Nephron progenitor cell (in vitro differentiated cells): ENCODE data around the gene C3.

Experiments
- DNase-seq: peaks from one replicate; pipeline ENCODE4 v3.0.0; 2021
- H3K27ac Mint-ChIP-seq: 2 replicates; pipeline ENCODE4 v1.8.0; 2021; ENCODE audit warnings: mild to moderate bottlenecking, moderate library complexity, mixed read lengths
- H3K27me3 Mint-ChIP-seq: 2 replicates; pipeline ENCODE4 v1.8.0; 2021; ENCODE audit warnings: mild to moderate bottlenecking, low read depth, mixed read lengths; ENCODE audit not compliant: poor library complexity
- H3K36me3 Mint-ChIP-seq: 2 replicates; pipeline ENCODE4 v1.8.0; 2021; ENCODE audit warnings: low read depth, mixed read lengths
- H3K4me1 Mint-ChIP-seq: 2 replicates; pipeline ENCODE4 v1.8.0; 2021; ENCODE audit warnings: mixed read lengths
- H3K4me3 Mint-ChIP-seq: 2 replicates; pipeline ENCODE4 v1.8.0; 2021; ENCODE audit warnings: mild to moderate bottlenecking, moderate library complexity, mixed read lengths
- H3K9me3 Mint-ChIP-seq: 2 replicates; pipeline ENCODE4 v1.8.0; 2021; ENCODE audit warnings: mild to moderate bottlenecking, moderate library complexity, mixed read lengths
- TF ChIP-seq, protein P1 (sequence below): fragments of 200-600 bp; sonication (generic); IDR thresholded peaks from 2 replicates; pipeline ENCODE4 v1.5.0; 2021; ENCODE audit warnings: antibody characterized with exemption

The C3 gene

GRCh38 chr19:6745965-6746364 lies 25.5 kb upstream of the C3 start:
- Mint-ChIP-seq H3K4me1 (peaks cover 55% of the 10 kb centered on the region), H3K27ac (peak overlapping the region; percentile 88), H3K27me3 (no peaks in the 10 kb centered on the region), H3K4me3 (peak overlapping the region; percentile 12), H3K36me3 (peaks cover 68% of the 10 kb centered on the region), H3K9me3 (no peaks in the 10 kb centered on the region)
- TF ChIP-seq, protein P1, sequence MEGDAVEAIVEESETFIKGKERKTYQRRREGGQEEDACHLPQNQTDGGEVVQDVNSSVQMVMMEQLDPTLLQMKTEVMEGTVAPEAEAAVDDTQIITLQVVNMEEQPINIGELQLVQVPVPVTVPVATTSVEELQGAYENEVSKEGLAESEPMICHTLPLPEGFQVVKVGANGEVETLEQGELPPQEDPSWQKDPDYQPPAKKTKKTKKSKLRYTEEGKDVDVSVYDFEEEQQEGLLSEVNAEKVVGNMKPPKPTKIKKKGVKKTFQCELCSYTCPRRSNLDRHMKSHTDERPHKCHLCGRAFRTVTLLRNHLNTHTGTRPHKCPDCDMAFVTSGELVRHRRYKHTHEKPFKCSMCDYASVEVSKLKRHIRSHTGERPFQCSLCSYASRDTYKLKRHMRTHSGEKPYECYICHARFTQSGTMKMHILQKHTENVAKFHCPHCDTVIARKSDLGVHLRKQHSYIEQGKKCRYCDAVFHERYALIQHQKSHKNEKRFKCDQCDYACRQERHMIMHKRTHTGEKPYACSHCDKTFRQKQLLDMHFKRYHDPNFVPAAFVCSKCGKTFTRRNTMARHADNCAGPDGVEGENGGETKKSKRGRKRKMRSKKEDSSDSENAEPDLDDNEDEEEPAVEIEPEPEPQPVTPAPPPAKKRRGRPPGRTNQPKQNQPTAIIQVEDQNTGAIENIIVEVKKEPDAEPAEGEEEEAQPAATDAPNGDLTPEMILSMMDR, result no peak
- DNase-seq, result no peak

GRCh38 chr19:6744381-6745301 lies 24.2 kb upstream of the C3 start:
- Mint-ChIP-seq H3K27me3 (no peaks in the 10 kb centered on the region), H3K9me3 (no peaks in the 10 kb centered on the region), H3K4me1 (peaks cover 54% of the 10 kb centered on the region), H3K4me3 (peak overlapping the region; percentile 47), H3K36me3 (peaks cover 62% of the 10 kb centered on the region), H3K27ac (peak overlapping the region; percentile 99)
- TF ChIP-seq, protein P1, result no peak
- no peak for DNase-seq

GRCh38 chr19:6743714-6744380 lies 23.4 kb upstream of the C3 start:
- Mint-ChIP-seq H3K27me3 (no peaks in the 10 kb centered on the region), H3K4me1 (peaks cover 59% of the 10 kb centered on the region), H3K4me3 (peak overlapping the region; percentile 47), H3K36me3 (peaks cover 54% of the 10 kb centered on the region), H3K9me3 (no peaks in the 10 kb centered on the region), H3K27ac (peak overlapping the region; percentile 99)
- DNase-seq, result no peak
- TF ChIP-seq, protein P1, result no peak

DNA sequence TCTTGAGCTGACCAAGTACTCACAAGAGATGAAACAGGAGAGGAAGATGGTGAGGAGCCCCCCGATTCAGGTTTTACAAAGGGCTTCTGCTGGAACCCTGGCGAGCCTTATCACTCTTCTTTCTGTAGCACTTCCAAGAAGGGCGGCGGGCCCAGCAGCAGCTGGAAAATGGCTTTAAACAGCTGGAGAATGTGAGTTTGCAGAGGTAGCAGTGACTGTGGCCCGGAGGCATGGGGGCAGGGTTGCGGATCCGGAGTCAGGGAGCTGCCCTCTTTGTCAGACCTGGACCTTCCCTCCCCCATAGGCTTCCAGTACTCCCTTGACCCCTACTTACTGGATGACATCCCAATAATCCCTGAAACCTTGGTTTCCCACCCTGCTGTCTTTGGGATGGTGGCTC lies 22.6 kb upstream of the C3 start:
- TF ChIP-seq, protein P1, result no peak
- DNase-seq, result no peak
- peak overlapping the region; percentile 69 for H3K27ac Mint-ChIP-seq

DNA sequence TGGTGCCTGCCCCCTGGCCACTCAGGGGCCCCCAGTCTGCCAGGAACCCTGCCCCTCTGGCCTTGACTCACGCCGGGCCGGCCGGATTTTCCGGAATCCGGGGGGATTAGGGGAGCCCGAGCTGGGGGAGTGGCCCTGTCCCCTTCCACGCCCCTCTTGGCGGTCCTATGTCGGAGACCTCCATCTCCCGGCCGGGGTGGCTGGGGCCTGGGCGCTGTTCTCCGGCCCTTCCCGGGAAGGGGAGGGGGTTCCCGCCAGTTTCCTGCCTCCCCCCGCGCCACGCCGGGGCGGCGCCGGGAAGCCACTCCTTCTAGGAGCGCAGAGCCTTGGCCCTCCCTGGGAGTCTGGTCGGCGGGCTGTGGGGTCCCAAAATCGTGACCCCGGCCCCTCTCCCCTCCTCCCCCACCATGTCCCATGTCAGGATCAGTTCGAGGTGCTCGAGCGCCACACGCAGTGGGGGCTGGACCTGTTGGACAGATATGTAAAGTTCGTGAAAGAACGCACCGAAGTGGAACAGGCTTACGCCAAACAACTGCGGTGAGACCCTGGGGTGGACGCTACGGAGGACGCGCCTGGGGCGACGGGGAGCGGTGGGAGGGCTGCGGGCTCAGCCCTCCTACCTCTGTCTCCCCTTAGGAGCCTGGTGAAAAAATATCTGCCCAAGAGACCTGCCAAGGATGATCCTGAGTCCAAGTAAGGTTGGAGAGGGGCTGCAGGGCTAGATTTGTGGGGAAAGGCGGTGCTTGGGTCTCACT lies 20.3 kb upstream of the C3 start:
- Mint-ChIP-seq H3K27ac (no peak overlapping the region), H3K4me1 (peaks cover 77% of the 10 kb centered on the region), H3K27me3 (no peaks in the 10 kb centered on the region), H3K4me3 (peak overlapping the region; percentile 88), H3K9me3 (no peaks in the 10 kb centered on the region), H3K36me3 (peaks cover 25% of the 10 kb centered on the region)
- DNase-seq, result peak; percentile 63
- TF ChIP-seq, protein P1, result no peak

More for the DNA sequence above, 22.6 kb upstream of the C3 start:
- Mint-ChIP-seq H3K27me3 (no peaks in the 10 kb centered on the region), H3K4me1 (peaks cover 67% of the 10 kb centered on the region), H3K36me3 (peaks cover 47% of the 10 kb centered on the region), H3K9me3 (no peaks in the 10 kb centered on the region), H3K4me3 (peak overlapping the region; percentile 63)
